Measurements from ENCODE around the gene AIG1. TPM values are rescaled to one million over a fixed set of nuclear protein-coding genes. Genes with fewer than 3 reads are reported as not detected.

The AIG1 gene
- total and polyA plus RNA-seq, 12 donors, result 21.0 to 55.7 (median 47.2) TPM

- TF ChIP-seq POLR2A (IDR thresholded peaks at IDR 0.05) (no peak), CTCF (IDR thresholded peaks at IDR 0.05) (no peak)
- H3K27ac ChIP-seq, result no peak overlapping the region
- intact Hi-C loops (cut with DNase I), result no loop called here
- no peaks in the 10 kb centered on the region for H3K27me3 ChIP-seq
- no peaks in the 10 kb centered on the region for H3K4me1 ChIP-seq (replicated peaks in 1 of 2)
- H3K9me3 ChIP-seq (replicated peaks in 1 of 3), result no peaks in the 10 kb centered on the region
- 73 to 88% (median 81%) methylated on average over 4 of the region's 4 CpGs for WGBS, 4 donors
- no peaks in the 10 kb centered on the region for H3K36me3 ChIP-seq (replicated peaks in 1 of 2)
- no peak for DNase-seq
- no peak overlapping the region for H3K4me3 ChIP-seq
Observed at GRCh38 chr6:143276436-143276835, 215.7 kb downstream of the AIG1 start.

- H3K4me3 ChIP-seq, result no peak overlapping the region
- no peaks in the 10 kb centered on the region for H3K9me3 ChIP-seq (replicated peaks in 1 of 3)
- intact Hi-C loops (cut with DNase I), result no loop called here
- H3K27me3 ChIP-seq, result no peaks in the 10 kb centered on the region
- TF ChIP-seq CTCF (IDR thresholded peaks at IDR 0.05) (peak in 5 of 6 experiments; percentile 31 to 49 (median 38)), POLR2A (IDR thresholded peaks at IDR 0.05) (no peak)
- H3K36me3 ChIP-seq (replicated peaks in 1 of 2), result no peaks in the 10 kb centered on the region
- peak in 6 of 7 donors; percentile 16 to 55 (median 26) for DNase-seq
- no peaks in the 10 kb centered on the region for H3K4me1 ChIP-seq (replicated peaks in 1 of 2)
- no peak overlapping the region for H3K27ac ChIP-seq
- 59 to 63% (median 61%) methylated on average over 6 of the region's 6 CpGs for WGBS, 4 donors
Observed at GRCh38 chr6:143279385-143279784, 218.7 kb downstream of the AIG1 start.

- TF ChIP-seq POLR2A (IDR thresholded peaks at IDR 0.05) (no peak), CTCF (IDR thresholded peaks at IDR 0.05) (no peak)
- intact Hi-C loops (cut with DNase I), result no loop called here
- WGBS, 4 donors, result 80 to 90% (median 83%) methylated on average over 12 to 13 of the region's 13 CpGs
- H3K9me3 ChIP-seq (replicated peaks in 1 of 3), result no peaks in the 10 kb centered on the region
- DNase-seq, result no peak
- no peaks in the 10 kb centered on the region for H3K27me3 ChIP-seq
- H3K36me3 ChIP-seq (replicated peaks in 1 of 2), result no peaks in the 10 kb centered on the region
- H3K27ac ChIP-seq, result no peak overlapping the region
- H3K4me3 ChIP-seq, result no peak overlapping the region
- no peaks in the 10 kb centered on the region for H3K4me1 ChIP-seq (replicated peaks in 1 of 2)
Observed at GRCh38 chr6:143283887-143284645, 223.4 kb downstream of the AIG1 start.

GRCh38 chr6:143286251-143286795, 225.6 kb downstream of the AIG1 start:
- no peak overlapping the region for H3K27ac ChIP-seq
- TF ChIP-seq CTCF (IDR thresholded peaks at IDR 0.05) (no peak), POLR2A (IDR thresholded peaks at IDR 0.05) (no peak)
- no peaks in the 10 kb centered on the region for H3K4me1 ChIP-seq (replicated peaks in 1 of 2)
- no peaks in the 10 kb centered on the region for H3K27me3 ChIP-seq
- no peak for DNase-seq
- H3K4me3 ChIP-seq, result no peak overlapping the region
- WGBS, 4 donors, result 88 to 94% (median 92%) methylated on average over 5 of the region's 5 CpGs
- H3K9me3 ChIP-seq (replicated peaks in 1 of 3), result no peaks in the 10 kb centered on the region
- no peaks in the 10 kb centered on the region for H3K36me3 ChIP-seq (replicated peaks in 1 of 2)
- intact Hi-C loops (cut with DNase I), result no loop called here

All from adrenal gland (tissue), 12 donors.